Activated CD4-positive, alpha-beta T cell treated with anti-CD3 and anti-CD28 coated beads, Interleukin-2, Interleukin-6, amounts not matched to agents 100 ng/mL and 50 ng/mL, durations not matched to agents 16 hours and 8 hours (primary cell): ENCODE data around the gene TADA2B.

Experiments used
- DNase-seq: peaks from one replicate; pipeline ENCODE4 v3.0.0-alpha.2; 2020

Gene TADA2B, protein sequence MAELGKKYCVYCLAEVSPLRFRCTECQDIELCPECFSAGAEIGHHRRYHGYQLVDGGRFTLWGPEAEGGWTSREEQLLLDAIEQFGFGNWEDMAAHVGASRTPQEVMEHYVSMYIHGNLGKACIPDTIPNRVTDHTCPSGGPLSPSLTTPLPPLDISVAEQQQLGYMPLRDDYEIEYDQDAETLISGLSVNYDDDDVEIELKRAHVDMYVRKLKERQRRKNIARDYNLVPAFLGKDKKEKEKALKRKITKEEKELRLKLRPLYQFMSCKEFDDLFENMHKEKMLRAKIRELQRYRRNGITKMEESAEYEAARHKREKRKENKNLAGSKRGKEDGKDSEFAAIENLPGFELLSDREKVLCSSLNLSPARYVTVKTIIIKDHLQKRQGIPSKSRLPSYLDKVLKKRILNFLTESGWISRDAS

GRCh38 chr4:7043284-7044136, at the start of gene TADA2B:
TADA2B (plus strand) TSS chr4:7043372; CDS start chr4:7043580, 208 bp downstream.
- peak; percentile 51 for DNase-seq

DNA sequence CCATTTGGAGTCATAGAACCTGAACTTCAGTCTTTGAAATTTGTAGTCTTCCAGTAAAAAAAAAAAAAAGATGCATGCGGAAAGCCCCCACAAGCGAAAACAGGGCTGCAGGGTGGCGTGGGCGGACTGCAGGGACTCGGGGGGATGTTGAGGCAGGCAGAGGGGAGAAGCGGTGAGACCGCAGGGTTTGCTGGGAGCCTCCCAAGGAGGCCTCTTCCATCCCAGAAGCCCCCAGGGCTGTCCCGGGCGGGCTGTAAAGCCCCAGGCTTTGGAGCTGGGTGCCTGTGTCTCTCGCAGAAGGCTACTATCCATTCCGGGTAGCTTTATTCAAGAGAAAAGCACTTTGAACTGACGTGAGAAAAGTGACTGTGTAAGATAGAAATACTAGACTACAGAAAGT, 46.7 kb upstream of the TADA2B start:
- no peak for DNase-seq

DNA sequence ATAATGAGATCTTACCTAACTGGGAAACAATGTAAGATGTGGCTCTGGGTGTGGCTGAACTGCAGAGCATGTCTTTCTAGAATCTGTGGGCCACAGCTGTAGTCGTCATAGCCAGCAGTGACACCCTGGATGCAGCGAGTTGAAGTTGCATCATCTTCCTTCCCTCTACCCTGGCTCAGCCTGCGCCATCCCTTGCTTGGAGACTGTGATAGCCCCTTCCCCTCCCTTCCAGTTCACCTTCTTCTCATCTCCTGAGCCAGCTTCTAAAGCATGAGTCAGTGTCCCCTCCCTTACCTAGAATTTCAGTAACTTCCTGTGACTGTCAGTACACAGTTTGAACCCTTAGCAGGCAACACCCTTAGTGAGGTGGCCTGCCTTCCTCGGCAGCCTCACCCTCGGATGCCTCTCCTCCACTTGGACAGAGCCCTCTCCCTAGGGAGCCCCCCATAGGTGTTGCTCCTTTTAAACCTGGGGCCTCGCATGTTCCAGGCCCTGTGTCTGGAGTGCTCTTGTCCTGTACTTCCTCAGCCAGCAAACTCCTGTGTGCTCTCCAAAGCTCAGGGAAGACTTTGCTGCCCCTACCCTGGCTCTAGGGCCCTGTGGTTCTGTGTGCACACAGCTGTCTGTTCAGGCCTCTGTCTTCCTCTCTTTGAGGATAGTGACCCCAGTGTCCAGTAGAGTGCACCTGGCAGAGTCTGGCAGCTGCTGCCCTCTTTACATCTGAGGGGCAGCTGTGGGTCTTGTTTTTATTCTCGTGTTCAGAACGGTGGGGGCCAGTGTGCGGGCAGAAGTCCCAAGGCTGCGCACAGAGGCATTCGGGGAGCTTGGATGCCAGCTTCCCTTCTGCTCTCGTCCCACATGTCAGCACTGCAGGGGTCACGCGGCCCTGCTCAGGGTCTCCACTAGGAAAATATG, 43.7 kb upstream of the TADA2B start:
- peak; percentile 52 for DNase-seq

GRCh38 chr4:7000421-7001176, 42.6 kb upstream of the TADA2B start:
- DNase-seq: no peak

DNA sequence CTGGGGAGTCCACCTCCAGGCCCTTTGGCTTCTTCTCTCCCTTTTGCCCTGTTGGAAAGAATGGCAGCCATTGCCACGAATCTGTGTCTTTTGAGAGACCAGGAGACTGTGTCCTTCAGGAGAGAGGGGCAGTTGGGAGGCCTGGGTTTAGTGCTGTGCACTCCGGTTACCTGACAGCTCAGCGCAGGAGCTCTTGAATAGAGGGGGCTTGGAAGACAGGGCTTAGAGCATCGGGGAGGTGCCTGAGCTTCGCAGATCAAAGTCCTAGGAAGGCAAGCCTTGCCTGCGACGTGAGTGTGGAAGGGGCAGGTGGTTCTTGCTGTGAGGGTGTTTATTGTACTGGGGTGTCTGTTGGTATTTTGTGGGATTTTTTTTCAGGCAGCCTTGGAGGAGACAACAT, 41.9 kb upstream of the TADA2B start:
- no peak for DNase-seq

GRCh38 chr4:7002336-7002735, 40.8 kb upstream of the TADA2B start:
- DNase-seq: no peak

GRCh38 chr4:7003176-7003878, 39.8 kb upstream of the TADA2B start:
- no peak for DNase-seq

- DNase-seq: no peak
These were observed 39.3 kb upstream of the TADA2B start for GRCh38 chr4:7003879-7004240.

DNA sequence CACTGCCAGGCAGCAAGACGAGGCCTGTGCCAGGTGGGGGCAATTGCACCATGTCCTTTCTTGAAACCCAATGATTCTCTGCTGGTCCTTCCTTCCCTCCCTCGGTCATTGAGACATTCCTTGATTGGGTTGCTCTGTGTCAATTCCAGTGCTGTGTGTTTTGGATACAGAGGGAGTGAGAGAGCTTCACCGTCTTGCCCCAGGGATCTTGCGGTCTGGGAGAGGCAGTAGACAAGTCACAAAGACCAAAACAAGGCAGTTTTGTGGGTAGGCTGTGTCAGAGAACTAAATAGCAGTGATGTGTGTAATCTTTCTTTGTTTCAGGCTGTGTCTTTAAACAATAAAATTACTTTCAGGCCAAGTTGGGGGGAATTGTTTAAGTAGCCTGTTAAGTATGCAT, 38.8 kb upstream of the TADA2B start:
- no peak for DNase-seq

- DNase-seq: no peak
These were observed 37.6 kb upstream of the TADA2B start for GRCh38 chr4:7005571-7005970.

DNA sequence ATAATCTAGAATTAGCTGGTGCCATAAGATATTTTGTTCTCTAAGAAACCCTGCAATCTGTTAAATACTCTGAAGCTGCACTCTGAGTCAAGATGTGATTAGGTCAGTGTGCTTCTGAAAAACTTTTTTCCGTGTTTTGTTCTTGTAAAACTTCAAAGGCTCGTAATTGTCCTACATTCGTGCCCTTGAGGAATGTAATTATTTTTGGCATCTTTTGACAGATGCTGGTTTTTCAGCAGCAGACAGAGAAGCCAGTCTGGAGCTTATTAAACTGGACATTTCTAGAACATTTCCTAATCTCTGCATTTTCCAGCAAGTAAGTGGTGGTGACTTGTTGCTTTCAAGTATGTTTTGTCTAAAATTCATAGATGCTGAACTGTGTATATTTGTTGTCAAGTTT, 36.8 kb upstream of the TADA2B start:
- DNase-seq: no peak

DNA sequence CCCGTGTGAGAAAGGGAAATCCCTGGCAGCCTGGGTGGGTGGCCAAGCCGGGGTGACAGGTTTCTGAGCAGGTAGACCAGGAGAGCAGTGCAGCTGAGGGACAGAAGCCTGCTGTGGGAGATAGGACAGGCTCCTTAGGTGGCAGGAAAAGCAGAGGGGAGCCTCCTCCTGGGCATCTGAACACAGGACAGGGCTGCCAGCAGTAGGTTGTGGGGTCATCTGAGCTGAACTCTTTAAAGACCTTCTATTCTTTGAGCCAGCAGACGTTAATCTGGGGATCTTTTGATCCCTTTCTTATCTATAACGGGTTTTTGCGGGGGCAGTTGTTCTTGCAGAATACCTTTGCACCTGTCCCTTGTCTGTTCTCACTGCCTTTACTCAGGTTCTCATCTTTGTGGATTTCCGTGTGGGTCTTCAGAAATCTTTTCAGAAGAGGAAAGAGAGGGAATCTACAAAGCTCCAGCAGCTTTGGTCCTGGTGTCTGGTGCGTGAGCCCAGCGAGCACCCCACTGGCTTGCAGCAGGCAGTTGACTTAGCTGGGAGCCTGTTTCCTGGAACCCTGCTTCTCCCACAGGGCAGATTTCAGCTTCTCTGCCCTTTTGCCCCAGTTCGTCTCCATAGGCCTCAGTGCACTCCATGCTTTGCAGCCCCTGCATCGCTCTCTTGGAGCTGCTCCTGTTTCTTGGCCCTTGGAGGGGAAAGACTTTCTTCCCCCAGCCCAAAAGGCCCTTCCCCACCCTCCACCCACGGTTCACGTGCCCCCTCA, 35.8 kb upstream of the TADA2B start:
- DNase-seq: no peak

- no peak for DNase-seq
These were observed 35.2 kb upstream of the TADA2B start for GRCh38 chr4:7007944-7008343.

DNA sequence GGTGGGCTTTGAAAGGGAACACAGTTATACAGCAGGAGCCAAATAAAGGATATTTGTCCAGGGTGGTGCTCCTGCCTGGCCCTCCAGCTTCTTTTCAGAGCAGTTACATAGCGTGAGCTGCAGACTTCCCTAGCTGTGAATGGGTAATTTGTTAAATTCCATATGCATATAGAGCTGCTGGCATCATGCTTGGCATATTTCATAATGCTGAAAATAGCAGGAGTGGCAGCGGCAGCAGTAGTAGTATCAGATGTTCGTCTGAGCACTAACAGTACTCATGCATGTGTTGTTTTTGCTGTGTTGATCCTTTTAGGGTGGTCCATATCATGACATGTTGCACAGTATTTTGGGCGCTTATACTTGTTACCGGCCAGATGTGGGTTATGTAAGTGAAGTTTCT, 33.6 kb upstream of the TADA2B start:
- no peak for DNase-seq

DNA sequence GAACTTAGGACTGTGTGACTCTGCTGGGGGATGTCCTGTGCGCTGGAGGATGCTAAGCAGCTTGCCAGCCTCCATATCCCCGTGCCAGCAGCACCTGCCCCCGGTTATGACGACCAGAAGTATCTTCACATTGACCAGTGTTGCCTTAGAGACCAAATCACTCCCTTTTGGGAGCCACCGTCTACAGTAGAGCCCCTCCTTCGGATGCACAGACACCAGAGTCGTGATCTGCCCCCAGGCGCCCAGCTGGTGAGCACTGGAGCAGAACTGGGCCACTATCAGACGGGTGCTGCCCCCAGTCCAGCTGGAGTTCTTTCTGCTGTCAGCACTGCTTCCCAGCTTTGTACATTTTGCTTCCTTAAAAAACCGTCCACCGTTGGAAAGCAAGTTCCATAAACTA, 30.0 kb upstream of the TADA2B start:
- no peak for DNase-seq

- no peak for DNase-seq
These were observed 28.4 kb upstream of the TADA2B start for GRCh38 chr4:7014815-7015214.

GRCh38 chr4:7015383-7016035, 27.7 kb upstream of the TADA2B start:
- no peak for DNase-seq

DNA sequence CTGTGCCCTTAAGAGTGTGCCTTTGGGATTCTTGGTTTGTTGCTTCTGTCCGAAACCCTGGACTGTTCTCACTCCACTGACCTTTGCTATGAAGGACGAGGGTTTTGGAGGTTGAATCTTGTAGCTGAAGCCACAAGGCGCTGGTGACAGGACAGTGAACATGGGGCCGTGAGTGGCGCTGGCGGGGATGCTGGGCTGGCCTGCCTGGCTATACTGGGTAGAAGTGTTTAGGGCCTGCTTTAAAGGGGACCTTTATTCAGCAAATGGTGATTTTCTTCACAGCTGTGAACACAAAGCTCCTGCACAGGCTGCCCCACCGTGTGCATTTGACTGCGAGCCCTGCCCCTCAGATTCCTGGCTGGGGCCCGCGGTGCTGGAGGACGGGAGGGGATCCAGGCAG, 27.1 kb upstream of the TADA2B start:
- no peak for DNase-seq

DNA sequence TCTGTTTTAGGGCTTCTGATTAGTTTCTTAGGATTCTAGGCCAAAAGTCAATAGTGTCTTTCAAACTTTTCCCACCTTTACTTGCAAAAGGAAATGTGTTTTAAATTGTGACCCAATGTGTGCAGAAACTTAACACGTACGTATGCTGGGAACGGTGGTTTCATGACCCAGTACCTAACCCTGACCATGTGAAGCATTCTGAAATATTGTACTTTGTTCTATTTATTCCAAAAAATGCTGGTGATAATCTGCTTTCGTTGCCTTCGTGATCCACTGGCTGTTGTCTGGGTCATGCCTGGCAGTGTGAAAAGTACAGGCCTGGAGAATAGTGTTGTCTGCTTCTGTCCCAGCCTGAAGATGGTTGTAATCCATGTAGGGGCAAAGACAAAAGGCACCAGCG, 26.7 kb upstream of the TADA2B start:
- no peak for DNase-seq

DNA sequence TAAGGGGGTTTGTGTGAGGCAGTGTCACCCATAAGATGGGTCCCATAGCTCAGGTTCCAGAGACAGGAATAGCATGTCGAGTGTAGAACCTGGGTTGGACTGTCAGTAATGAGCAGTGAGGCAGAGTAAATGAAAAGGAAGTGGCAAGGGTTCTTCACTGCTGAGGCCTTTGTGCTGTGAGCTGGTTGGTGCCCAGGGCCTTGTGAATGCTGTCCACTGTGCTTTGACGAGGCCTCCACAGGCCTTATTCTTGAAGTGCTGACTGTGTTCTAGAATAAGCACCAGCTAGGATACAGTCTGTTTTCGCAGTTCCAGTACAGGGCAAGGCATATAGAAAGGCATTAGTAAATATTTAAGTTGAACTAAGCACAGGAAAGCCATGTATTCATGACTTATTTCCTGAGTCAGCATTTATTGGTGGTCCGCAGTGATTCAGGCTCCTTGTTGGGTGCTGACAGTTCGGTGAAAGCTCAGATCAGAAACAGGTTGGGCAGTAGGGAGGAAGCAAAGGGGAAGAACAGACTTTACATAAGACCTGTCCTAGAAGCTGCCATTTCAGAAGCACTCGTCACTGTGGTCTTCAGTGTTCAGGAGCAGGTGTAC, 25.6 kb upstream of the TADA2B start:
- DNase-seq: no peak
